GM10248 (cell line): Measurements from ENCODE around the gene ZNF222.

Source experiments
- CTCF ChIA-PET: fragments of 300-600 bp; sonication (Branson Sonifier 250); formaldehyde crosslinking; extraction: SDS; loops from one replicate; lab custom pipeline; 2021; ENCODE audit warnings: antibody characterized with exemption; lab: Yijun Ruan, JAX
- POLR2A ChIA-PET: fragments of 350-650 bp; sonication (Branson Sonifier 250); formaldehyde crosslinking; extraction: SDS; loops from one replicate; lab custom pipeline; 2020; ENCODE audit warnings: antibody characterized with exemption; lab: Yijun Ruan, JAX
- DNase-seq: peaks from one replicate; pipeline ENCODE4 v3.0.0; 2012; ENCODE audit errors: extremely low spot score
- CTCF ChIP-seq: IDR thresholded peaks from 2 replicates; pipeline ENCODE4 v1.5.1; 2012; ENCODE audit warnings: mild to moderate bottlenecking, low read depth; ENCODE audit errors: extremely low read depth, missing control alignments, control extremely low read depth

The ZNF222 gene

GRCh38 chr19:44050740-44051649, 25.8 kb downstream of the ZNF222 start:
- POLR2A ChIA-PET, result no interaction called here
- TF ChIP-seq CTCF, result no peak
- CTCF ChIA-PET, result interaction anchor here (1.0 to 1.6 kb wide), 3 partner anchors 11 to 19 kb away, joined by 3 read pairs; no protein-coding TSS in a partner anchor
- no peak for DNase-seq

- CTCF ChIA-PET, result interaction anchor here (1.3 to 1.6 kb wide), 2 partner anchors 10 to 12 kb away, joined by 3 read pairs; no protein-coding TSS in a partner anchor
- TF ChIP-seq CTCF, result no peak
Measured at GRCh38 chr19:44051650-44052402, 26.6 kb downstream of the ZNF222 start, which contains the start of gene ZNF223. Gene ZNF223 (plus strand): TSS chr19:44052036. CDS start chr19:44055177, 3,141 bp downstream.

GRCh38 chr19:44055870-44056269, 30.7 kb downstream of the ZNF222 start:
- POLR2A ChIA-PET, result no interaction called here
- TF ChIP-seq CTCF, result no peak
- CTCF ChIA-PET, result no interaction called here
- no peak for DNase-seq

More at GRCh38 chr19:44051650-44052402, 26.6 kb downstream of the ZNF222 start, which contains the start of gene ZNF223:
- POLR2A ChIA-PET, result no interaction called here
- peak; percentile 83 for DNase-seq

- no peak for DNase-seq
- POLR2A ChIA-PET, result no interaction called here
Measured at GRCh38 chr19:44059229-44059628, 34.0 kb downstream of the ZNF222 start.

GRCh38 chr19:44061038-44061437, 35.9 kb downstream of the ZNF222 start:
- CTCF ChIA-PET, result interaction anchor here (1.7 kb wide), 1 partner anchor 10 kb away, joined by 3 read pairs; no protein-coding TSS in a partner anchor
- no peak for DNase-seq
- POLR2A ChIA-PET, result no interaction called here
- no peak for TF ChIP-seq CTCF

More at GRCh38 chr19:44059229-44059628, 34.0 kb downstream of the ZNF222 start:
- CTCF ChIA-PET, result interaction anchor here (1.1 kb wide), 1 partner anchor 17 kb away, joined by 4 read pairs; no protein-coding TSS in a partner anchor
- TF ChIP-seq CTCF, result no peak

- DNase-seq, result no peak
- TF ChIP-seq CTCF, result no peak
- ChIA-PET CTCF (interaction anchor here (2.4 kb wide), 1 partner anchor 17 kb away, joined by 7 read pairs; no protein-coding TSS in a partner anchor), POLR2A (no interaction called here)
Measured at GRCh38 chr19:44066305-44066704, 41.1 kb downstream of the ZNF222 start.
